IPS-20b (cell line): Measurements from ENCODE around the gene EPB41L4B.

Source experiments
- H3K27ac ChIP-seq: one replicate; pipeline ENCODE4 v1.5.1; 2013; ENCODE audit warnings: low read length
- H3K27me3 ChIP-seq: 2 replicates; pipeline ENCODE4 v1.6.1; 2013; ENCODE audit warnings: mild to moderate bottlenecking, low read length, inconsistent platforms; ENCODE audit not compliant: insufficient read depth
- H3K36me3 ChIP-seq: 2 replicates; pipeline ENCODE4 v1.6.1; 2013; ENCODE audit warnings: low read depth, mild to moderate bottlenecking, inconsistent platforms, low read length, moderate library complexity; ENCODE audit not compliant: insufficient read depth
- H3K4me1 ChIP-seq: 2 replicates; pipeline ENCODE4 v1.6.1; 2013; ENCODE audit warnings: mild to moderate bottlenecking, control low read depth, inconsistent platforms, low read length, moderate library complexity; ENCODE audit not compliant: insufficient read depth
- H3K4me3 ChIP-seq: 2 replicates; pipeline ENCODE4 v1.5.1; 2013; ENCODE audit warnings: mild to moderate bottlenecking, low read length, inconsistent platforms
- H3K9ac ChIP-seq: 2 replicates; pipeline ENCODE4 v1.6.1; 2013; ENCODE audit warnings: low read depth, mild to moderate bottlenecking, inconsistent platforms, low read length, moderate library complexity
- H3K9me3 ChIP-seq: 2 replicates; pipeline ENCODE4 v1.6.1; 2013; ENCODE audit warnings: mild to moderate bottlenecking, low read depth, low read length, inconsistent platforms; ENCODE audit not compliant: insufficient read depth

The EPB41L4B gene

GRCh38 chr9:109250771-109251079, 70.1 kb downstream of the EPB41L4B start:
- Histone ChIP-seq H3K4me1 (peaks cover 4% of the 10 kb centered on the region; the same call in 1 of the 2 replicates), H3K36me3 (peaks cover 22% of the 10 kb centered on the region), H3K27me3 (no peaks in the 10 kb centered on the region), H3K9me3 (no peaks in the 10 kb centered on the region), H3K4me3 (no peak overlapping the region), H3K27ac (no peak overlapping the region), H3K9ac (no peak overlapping the region)

- Histone ChIP-seq H3K36me3 (peaks cover 20% of the 10 kb centered on the region), H3K27ac (no peak overlapping the region), H3K27me3 (no peaks in the 10 kb centered on the region), H3K4me3 (no peak overlapping the region), H3K4me1 (peaks cover 4% of the 10 kb centered on the region; the same call in 1 of the 2 replicates), H3K9ac (no peak overlapping the region), H3K9me3 (no peaks in the 10 kb centered on the region)
Observed at GRCh38 chr9:109250311-109250741, 70.5 kb downstream of the EPB41L4B start.

- no peak overlapping the region for H3K4me3 ChIP-seq
- peaks cover 13% of the 10 kb centered on the region for H3K36me3 ChIP-seq
- H3K4me1 ChIP-seq: peaks cover 6% of the 10 kb centered on the region; the same call in 1 of the 2 replicates
- no peaks in the 10 kb centered on the region for H3K27me3 ChIP-seq
- H3K27ac ChIP-seq: no peak overlapping the region
- H3K9me3 ChIP-seq: no peaks in the 10 kb centered on the region
- no peak overlapping the region for H3K9ac ChIP-seq
Observed at GRCh38 chr9:109249615-109250014, 71.2 kb downstream of the EPB41L4B start.

- Histone ChIP-seq H3K9ac (no peak overlapping the region), H3K4me1 (0 out of 2 replicates have a peak, but pooled peaks cover 2% of the 10 kb centered on the region), H3K27me3 (no peaks in the 10 kb centered on the region), H3K9me3 (no peaks in the 10 kb centered on the region), H3K27ac (no peak overlapping the region), H3K4me3 (no peak overlapping the region), H3K36me3 (0 out of 2 replicates have a peak, but pooled peaks cover 11% of the 10 kb centered on the region)
Observed at GRCh38 chr9:109248133-109248581, 72.7 kb downstream of the EPB41L4B start.

GRCh38 chr9:109247228-109247627, 73.6 kb downstream of the EPB41L4B start:
- Histone ChIP-seq H3K9me3 (no peaks in the 10 kb centered on the region), H3K4me1 (peaks cover 4% of the 10 kb centered on the region; the same call in 1 of the 2 replicates), H3K27me3 (no peaks in the 10 kb centered on the region), H3K9ac (no peak overlapping the region), H3K27ac (no peak overlapping the region), H3K4me3 (no peak overlapping the region), H3K36me3 (0 out of 2 replicates have a peak, but pooled peaks cover 7% of the 10 kb centered on the region)

- Histone ChIP-seq H3K27me3 (no peaks in the 10 kb centered on the region), H3K27ac (no peak overlapping the region), H3K9ac (no peak overlapping the region)
Observed at GRCh38 chr9:109246533-109246932, 74.3 kb downstream of the EPB41L4B start.

GRCh38 chr9:109245310-109245897, 75.5 kb downstream of the EPB41L4B start:
- no peak overlapping the region for H3K27ac ChIP-seq

More at GRCh38 chr9:109246533-109246932, 74.3 kb downstream of the EPB41L4B start:
- peaks cover 11% of the 10 kb centered on the region for H3K36me3 ChIP-seq
- H3K4me3 ChIP-seq: no peak overlapping the region
- peaks cover 4% of the 10 kb centered on the region for H3K4me1 ChIP-seq
- H3K9me3 ChIP-seq: no peaks in the 10 kb centered on the region

GRCh38 chr9:109244179-109245132, 76.4 kb downstream of the EPB41L4B start:
- Histone ChIP-seq H3K4me3 (no peak overlapping the region), H3K27me3 (no peaks in the 10 kb centered on the region), H3K36me3 (peaks cover 18% of the 10 kb centered on the region), H3K9ac (no peak overlapping the region), H3K27ac (no peak overlapping the region), H3K9me3 (no peaks in the 10 kb centered on the region), H3K4me1 (peaks cover 4% of the 10 kb centered on the region)

More at GRCh38 chr9:109245310-109245897, 75.5 kb downstream of the EPB41L4B start:
- no peaks in the 10 kb centered on the region for H3K27me3 ChIP-seq
- no peak overlapping the region for H3K9ac ChIP-seq
- H3K9me3 ChIP-seq: no peaks in the 10 kb centered on the region
- H3K4me3 ChIP-seq: no peak overlapping the region
- peaks cover 4% of the 10 kb centered on the region for H3K4me1 ChIP-seq
- H3K36me3 ChIP-seq: peaks cover 14% of the 10 kb centered on the region

- H3K4me1 ChIP-seq: peaks cover 4% of the 10 kb centered on the region
- H3K9ac ChIP-seq: no peak overlapping the region
- no peaks in the 10 kb centered on the region for H3K27me3 ChIP-seq
- no peaks in the 10 kb centered on the region for H3K9me3 ChIP-seq
- no peak overlapping the region for H3K27ac ChIP-seq
- peaks cover 21% of the 10 kb centered on the region for H3K36me3 ChIP-seq
- no peak overlapping the region for H3K4me3 ChIP-seq
Observed at GRCh38 chr9:109242741-109243140, 78.1 kb downstream of the EPB41L4B start.

GRCh38 chr9:109242014-109242413, 78.8 kb downstream of the EPB41L4B start:
- peaks cover 4% of the 10 kb centered on the region for H3K4me1 ChIP-seq
- H3K9me3 ChIP-seq: no peaks in the 10 kb centered on the region
- H3K36me3 ChIP-seq: peaks cover 21% of the 10 kb centered on the region
- no peak overlapping the region for H3K9ac ChIP-seq
- no peaks in the 10 kb centered on the region for H3K27me3 ChIP-seq
- no peak overlapping the region for H3K27ac ChIP-seq
- no peak overlapping the region for H3K4me3 ChIP-seq

- Histone ChIP-seq H3K9ac (no peak overlapping the region), H3K27ac (no peak overlapping the region), H3K27me3 (no peaks in the 10 kb centered on the region), H3K9me3 (no peaks in the 10 kb centered on the region), H3K4me1 (peaks cover 4% of the 10 kb centered on the region), H3K4me3 (no peak overlapping the region), H3K36me3 (peaks cover 21% of the 10 kb centered on the region)
Observed at GRCh38 chr9:109241207-109241606, 79.7 kb downstream of the EPB41L4B start.
